WI38 (cell line): ENCODE results near the gene PTPN7.

Experiments used
- H3K4me3 ChIP-seq: 2 replicates; pipeline ENCODE4 v1.5.1; 2011; ENCODE audit warnings: low read depth, mild to moderate bottlenecking, control low read depth, low read length
- CTCF ChIP-seq: IDR thresholded peaks from 2 replicates; pipeline ENCODE4 v1.5.1; 2012; ENCODE audit warnings: low read depth, mild to moderate bottlenecking, control low read depth, low read length

PTPN7 gene

DNA sequence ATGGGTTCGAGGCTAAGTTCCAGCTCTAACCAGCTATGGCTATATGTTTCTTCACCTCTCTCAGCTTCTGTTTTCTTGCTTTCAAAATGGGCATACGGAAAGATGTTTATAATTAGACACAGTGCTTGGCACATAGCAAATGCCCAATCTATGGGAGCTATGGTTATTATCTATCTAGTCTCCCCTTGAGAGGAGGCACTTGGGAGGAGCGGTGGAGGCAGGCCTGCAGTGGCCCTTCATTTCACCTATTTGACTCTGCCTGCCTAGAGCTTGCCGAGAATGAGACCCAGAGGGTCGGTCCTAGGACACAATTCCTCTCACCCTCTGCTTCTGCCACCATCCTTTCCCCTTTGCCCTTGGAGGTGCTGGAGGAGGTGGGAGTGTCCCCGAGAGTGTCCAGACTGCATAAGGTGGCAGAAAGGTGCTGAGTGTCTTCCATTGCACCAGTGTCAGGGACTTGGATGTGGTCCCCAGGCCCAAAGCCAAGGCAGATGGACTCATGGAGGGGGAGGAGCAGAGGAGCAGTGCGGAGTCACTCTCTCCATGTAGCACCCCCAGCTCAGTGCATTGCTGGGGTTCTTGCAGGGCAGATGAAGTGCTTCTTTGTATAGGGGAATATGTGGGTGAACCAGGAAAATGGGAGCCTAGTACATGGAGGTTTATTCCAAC is 42.2 kb upstream of the PTPN7 start:
- TF ChIP-seq CTCF: no peak
- no peak overlapping the region for H3K4me3 ChIP-seq

DNA sequence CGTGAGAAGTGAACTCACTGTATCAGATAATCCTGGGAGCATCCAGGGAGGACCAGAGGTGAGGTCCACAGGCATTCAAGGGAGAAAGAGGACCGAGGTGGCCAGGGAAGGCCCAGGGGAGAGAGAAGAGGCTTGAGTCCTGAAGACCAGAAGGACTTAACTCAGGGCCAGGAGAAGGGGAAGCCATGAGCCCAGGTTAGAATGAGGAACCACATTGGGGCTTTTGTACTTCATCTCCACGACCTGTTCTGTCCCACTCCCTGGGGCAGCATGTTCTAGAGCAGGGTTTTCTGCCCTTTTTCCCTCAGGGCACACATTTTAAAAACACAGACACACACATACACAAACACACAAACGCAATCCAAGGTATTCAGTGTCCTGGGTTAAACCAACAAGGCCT is 41.6 kb upstream of the PTPN7 start:
- no peak for TF ChIP-seq CTCF
- no peak overlapping the region for H3K4me3 ChIP-seq

DNA sequence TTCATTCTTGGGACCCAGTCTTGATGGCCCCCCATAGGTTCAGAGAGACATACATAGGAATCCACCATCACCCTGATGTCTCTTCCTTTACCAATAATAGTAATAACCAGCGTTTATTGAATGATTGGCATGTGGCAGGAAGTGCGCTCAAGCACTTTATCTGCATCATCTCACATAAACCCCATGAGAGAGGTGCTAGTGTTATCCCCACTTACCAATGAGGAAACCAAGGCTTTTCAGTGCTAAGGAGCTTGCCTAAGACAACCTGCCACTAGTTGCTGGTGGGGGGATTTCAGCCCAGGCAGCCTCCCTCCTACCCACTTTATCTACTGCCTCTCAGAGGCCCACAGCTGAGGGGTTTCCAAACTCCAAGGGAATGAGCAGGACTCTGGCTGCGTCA is 40.9 kb upstream of the PTPN7 start:
- no peak overlapping the region for H3K4me3 ChIP-seq
- TF ChIP-seq CTCF: no peak

DNA sequence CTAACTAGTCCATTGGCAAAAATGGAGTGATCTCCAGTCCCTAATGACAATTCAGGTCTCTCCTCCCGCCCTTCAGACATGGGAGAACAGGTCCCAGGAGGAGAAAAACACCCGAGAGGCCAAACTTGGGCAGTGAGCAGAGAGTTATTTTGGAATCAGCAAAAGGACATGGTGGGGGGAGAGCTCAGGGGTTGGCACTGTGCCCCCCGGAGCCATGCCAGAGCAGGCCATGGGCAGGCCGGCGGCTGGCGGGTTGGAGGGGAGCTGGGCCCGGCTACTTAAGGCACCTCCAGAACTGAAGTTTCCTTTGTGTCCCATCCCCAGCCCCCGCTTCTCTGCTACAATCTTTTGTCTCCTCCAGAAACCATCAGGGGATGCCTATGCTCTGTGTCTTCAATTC is 40.3 kb upstream of the PTPN7 start:
- TF ChIP-seq CTCF: no peak
- H3K4me3 ChIP-seq: no peak overlapping the region

DNA sequence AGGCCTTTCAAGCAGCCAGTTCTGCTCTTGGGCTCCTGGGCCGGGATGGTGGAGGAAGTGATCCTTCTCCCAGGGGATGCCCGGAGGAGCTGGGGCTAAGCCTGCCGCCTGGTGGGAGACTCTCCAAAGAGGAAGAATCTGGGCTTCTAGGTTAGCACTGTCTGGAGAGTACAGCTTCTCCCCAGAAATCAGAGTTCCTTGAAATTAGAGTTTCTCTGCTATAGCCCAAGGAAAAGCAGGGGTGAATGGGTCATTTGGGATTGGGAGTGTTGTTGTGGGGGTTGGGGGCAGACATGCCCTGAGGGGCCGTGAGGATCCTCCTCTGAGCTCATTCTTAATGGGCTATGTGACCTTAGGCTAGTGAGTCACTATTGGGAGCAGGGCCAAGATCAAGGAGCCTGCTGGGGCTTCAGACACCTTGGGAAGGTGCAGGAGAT is 39.7 kb upstream of the PTPN7 start:
- H3K4me3 ChIP-seq: no peak overlapping the region
- TF ChIP-seq CTCF: no peak

DNA sequence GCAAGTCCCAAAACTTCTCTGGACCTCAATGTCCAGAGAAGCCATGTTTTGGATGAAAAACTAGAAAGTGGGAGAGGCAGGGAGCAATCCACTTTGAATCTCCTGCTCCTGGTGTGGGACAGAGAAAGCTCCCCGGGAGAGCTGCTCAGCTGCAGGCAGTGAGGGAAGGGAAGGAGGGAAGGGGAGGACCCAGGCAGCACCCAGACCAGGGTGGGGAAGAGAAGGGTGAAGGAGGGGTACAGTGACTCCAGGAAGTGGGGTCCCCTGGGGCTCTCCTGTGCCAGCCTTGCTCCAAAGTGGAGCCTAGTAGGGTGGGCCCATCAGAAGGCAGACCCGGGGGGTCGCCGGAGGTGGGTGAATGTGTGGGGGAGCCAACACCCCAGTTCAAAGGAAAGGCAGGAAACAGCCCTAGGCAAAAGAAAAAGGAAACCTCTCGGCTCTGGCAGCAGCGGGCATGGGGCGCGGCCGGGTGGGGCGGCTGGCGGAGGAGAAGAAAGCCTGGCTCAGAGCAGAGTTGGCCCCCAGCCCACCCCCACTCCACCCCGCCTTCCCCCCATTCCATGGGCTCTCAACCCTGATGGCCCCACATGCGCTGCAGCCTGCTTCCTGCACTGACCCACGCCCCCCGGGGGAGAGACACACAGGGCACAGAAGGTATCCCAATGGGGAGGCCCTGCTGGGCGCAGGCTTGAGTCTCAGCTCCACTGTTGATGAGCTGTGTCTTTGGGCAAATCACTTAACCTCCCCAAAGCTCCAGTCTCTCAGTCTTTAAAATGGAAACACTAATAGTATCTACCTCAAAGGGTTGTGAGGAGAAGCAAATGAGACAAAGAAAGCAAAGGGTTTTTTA is 38.9 kb upstream of the PTPN7 start:
- no peak for TF ChIP-seq CTCF
- H3K4me3 ChIP-seq: no peak overlapping the region

- no peak for TF ChIP-seq CTCF
- no peak overlapping the region for H3K4me3 ChIP-seq
Measured at GRCh38 chr1:202198366-202198724, 37.9 kb upstream of the PTPN7 start.
